ENCODE results near the gene APBB2. TPM values are rescaled to one million over a fixed set of nuclear protein-coding genes. Genes with fewer than 3 reads are reported as not detected.
A peak's percentile ranks its signal among the peaks of the same experiment; 100 is the strongest.

The APBB2 gene
- total RNA-seq, 1 experiment from 2014 or later = 49.0 TPM

DNA sequence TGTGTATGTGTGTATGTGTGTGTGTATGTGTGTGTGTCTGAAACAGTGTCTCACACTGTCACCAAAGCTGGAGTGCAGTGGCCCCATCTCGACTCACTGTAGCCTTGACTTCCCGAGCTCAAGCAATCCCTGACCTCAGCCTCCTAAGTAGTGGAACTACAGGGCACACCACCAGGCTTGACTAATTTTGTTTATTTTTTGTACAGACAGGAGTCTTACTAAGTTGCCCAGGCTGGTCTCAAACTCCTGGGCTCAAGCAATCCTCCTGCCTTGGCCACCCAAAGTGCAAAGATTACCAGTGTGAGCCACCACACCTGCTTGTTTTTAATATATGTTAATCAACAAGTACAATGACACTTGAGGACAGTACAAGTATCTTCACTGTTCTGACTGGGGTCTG lies 92.4 kb downstream of the APBB2 start (continued):
- TF ChIP-seq OVOL2 (CRISPR knock-in tag; IDR thresholded peaks at IDR 0.05; ENCODE audit: borderline replicate concordance) = no peak
- TF ChIP-seq GRHL2 (CRISPR knock-in tag; IDR thresholded peaks at IDR 0.05; ENCODE audit: insufficient replicate concordance, severe bottlenecking) = no peak
- no peak for TF ChIP-seq ATF2 (CRISPR knock-in tag; IDR thresholded peaks at IDR 0.05; ENCODE audit: borderline replicate concordance, low read depth)
- TF ChIP-seq TP53 (CRISPR knock-in tag; IDR thresholded peaks at IDR 0.05) = no peak
- TF ChIP-seq SOX15 (CRISPR knock-in tag; IDR thresholded peaks at IDR 0.05) = no peak
- no peak for TF ChIP-seq NR3C1 (CRISPR knock-in tag; conservative IDR thresholded peaks at IDR 0.05; ENCODE audit: low read depth)
- TF ChIP-seq, protein P1, sequence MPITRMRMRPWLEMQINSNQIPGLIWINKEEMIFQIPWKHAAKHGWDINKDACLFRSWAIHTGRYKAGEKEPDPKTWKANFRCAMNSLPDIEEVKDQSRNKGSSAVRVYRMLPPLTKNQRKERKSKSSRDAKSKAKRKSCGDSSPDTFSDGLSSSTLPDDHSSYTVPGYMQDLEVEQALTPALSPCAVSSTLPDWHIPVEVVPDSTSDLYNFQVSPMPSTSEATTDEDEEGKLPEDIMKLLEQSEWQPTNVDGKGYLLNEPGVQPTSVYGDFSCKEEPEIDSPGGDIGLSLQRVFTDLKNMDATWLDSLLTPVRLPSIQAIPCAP (CRISPR knock-in tag; IDR thresholded peaks at IDR 0.05) = no peak
- TF ChIP-seq TEAD4 (CRISPR knock-in tag; IDR thresholded peaks at IDR 0.05) = no peak
- TF ChIP-seq, protein P2, sequence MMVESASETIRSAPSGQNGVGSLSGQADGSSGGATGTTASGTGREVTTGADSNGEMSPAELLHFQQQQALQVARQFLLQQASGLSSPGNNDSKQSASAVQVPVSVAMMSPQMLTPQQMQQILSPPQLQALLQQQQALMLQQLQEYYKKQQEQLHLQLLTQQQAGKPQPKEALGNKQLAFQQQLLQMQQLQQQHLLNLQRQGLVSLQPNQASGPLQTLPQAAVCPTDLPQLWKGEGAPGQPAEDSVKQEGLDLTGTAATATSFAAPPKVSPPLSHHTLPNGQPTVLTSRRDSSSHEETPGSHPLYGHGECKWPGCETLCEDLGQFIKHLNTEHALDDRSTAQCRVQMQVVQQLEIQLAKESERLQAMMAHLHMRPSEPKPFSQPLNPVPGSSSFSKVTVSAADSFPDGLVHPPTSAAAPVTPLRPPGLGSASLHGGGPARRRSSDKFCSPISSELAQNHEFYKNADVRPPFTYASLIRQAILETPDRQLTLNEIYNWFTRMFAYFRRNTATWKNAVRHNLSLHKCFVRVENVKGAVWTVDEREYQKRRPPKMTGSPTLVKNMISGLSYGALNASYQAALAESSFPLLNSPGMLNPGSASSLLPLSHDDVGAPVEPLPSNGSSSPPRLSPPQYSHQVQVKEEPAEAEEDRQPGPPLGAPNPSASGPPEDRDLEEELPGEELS (CRISPR knock-in tag; IDR thresholded peaks at IDR 0.05) = no peak

GRCh38 chr4:41120297-41121217 lies 93.8 kb downstream of the APBB2 start:
- H3K4me3 Mint-ChIP-seq = no peak overlapping the region
- CTCF ChIA-PET = interaction anchor here (1.3 to 2.0 kb wide), 2 partner anchors 144 to 196 kb away, joined by 4 to 6 read pairs; no protein-coding TSS in a partner anchor

GRCh38 chr4:41119867-41120295 lies 94.5 kb downstream of the APBB2 start:
- Mint-ChIP-seq H3K27me3 (ENCODE audit: low read depth) (no peaks in the 10 kb centered on the region), H3K4me1 (peaks cover 36% of the 10 kb centered on the region), H3K4me3 (no peak overlapping the region), H3K27ac (0 out of 2 replicates have a peak overlapping the region, but pooled peaks have one; percentile 41), H3K9me3 (peaks cover 12% of the 10 kb centered on the region), H3K36me3 (peaks cover 13% of the 10 kb centered on the region)
- no peak for TF ChIP-seq ZNF396 (CRISPR knock-in tag; IDR thresholded peaks at IDR 0.05; ENCODE audit: borderline replicate concordance)
- CTCF ChIA-PET = interaction anchor here (0.7 to 1.3 kb wide), 3 partner anchors 43 to 195 kb away, joined by 3 to 6 read pairs (median 6); no protein-coding TSS in a partner anchor
- POLR2A ChIA-PET = no interaction called here
- no peak for DNase-seq (ENCODE audit: low spot score)
- ATAC-seq = no peak

More at GRCh38 chr4:41120297-41121217, 93.8 kb downstream of the APBB2 start:
- Mint-ChIP-seq H3K27ac (0 out of 2 replicates have a peak overlapping the region, but pooled peaks have one; percentile 41), H3K36me3 (peaks cover 8% of the 10 kb centered on the region), H3K4me1 (peaks cover 43% of the 10 kb centered on the region), H3K27me3 (ENCODE audit: low read depth) (no peaks in the 10 kb centered on the region), H3K9me3 (peaks cover 5% of the 10 kb centered on the region)
- no peak for DNase-seq (ENCODE audit: low spot score)
- no peak for TF ChIP-seq NFYB (CRISPR knock-in tag; conservative IDR thresholded peaks at IDR 0.05; ENCODE audit: low read depth)
- TF ChIP-seq, protein P3, sequence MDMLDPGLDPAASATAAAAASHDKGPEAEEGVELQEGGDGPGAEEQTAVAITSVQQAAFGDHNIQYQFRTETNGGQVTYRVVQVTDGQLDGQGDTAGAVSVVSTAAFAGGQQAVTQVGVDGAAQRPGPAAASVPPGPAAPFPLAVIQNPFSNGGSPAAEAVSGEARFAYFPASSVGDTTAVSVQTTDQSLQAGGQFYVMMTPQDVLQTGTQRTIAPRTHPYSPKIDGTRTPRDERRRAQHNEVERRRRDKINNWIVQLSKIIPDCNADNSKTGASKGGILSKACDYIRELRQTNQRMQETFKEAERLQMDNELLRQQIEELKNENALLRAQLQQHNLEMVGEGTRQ (CRISPR knock-in tag; IDR thresholded peaks at IDR 0.05) = peak; percentile 45; the same call in 1 of the 2 replicates
- ATAC-seq = no peak
- POLR2A ChIA-PET = no interaction called here

DNA sequence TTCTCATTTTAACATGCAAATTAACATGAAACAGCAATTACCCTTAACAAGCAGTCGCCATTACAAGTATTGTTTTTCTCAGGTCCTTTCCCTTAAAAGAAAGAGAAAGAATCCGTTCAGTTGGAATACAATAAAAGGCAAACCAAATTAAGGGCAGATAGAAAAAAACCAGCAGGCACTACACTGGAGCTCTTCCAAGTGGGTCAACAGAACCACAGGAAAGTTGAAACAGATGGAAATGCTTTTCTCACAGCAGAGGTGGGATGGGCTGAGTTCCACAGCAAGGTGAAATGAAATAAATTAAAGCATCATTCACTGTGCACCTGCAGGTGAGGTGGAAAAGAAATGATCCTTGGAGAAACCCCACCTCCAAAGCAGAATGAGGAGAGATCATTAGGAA lies 102.6 kb downstream of the APBB2 start:
- H3K9me3 Mint-ChIP-seq = peaks cover 30% of the 10 kb centered on the region
- ATAC-seq = no peak
- TF ChIP-seq FOXP1 (CRISPR knock-in tag; IDR thresholded peaks at IDR 0.05; ENCODE audit: borderline replicate concordance) = no peak
- no peak for TF ChIP-seq FOXK1 (CRISPR knock-in tag; IDR thresholded peaks at IDR 0.05)
- TF ChIP-seq CDX4 (CRISPR knock-in tag; IDR thresholded peaks at IDR 0.05; ENCODE audit: borderline replicate concordance) = no peak
- TF ChIP-seq MYBL2 (CRISPR knock-in tag; IDR thresholded peaks at IDR 0.05) = no peak
- TF ChIP-seq ATF6 (CRISPR knock-in tag; IDR thresholded peaks at IDR 0.05) = no peak
- no peak for TF ChIP-seq SMAD4 (CRISPR knock-in tag; IDR thresholded peaks at IDR 0.05)
- no peak for TF ChIP-seq CTCF (IDR thresholded peaks at IDR 0.05)

More for the DNA sequence above, 102.6 kb downstream of the APBB2 start:
- POLR2A ChIA-PET = no interaction called here
- CTCF ChIA-PET = no interaction called here
- no peak overlapping the region for H3K4me3 Mint-ChIP-seq
- no peaks in the 10 kb centered on the region for H3K4me1 Mint-ChIP-seq
- DNase-seq (ENCODE audit: low spot score) = no peak
- no peak overlapping the region for H3K27ac Mint-ChIP-seq
- H3K27me3 Mint-ChIP-seq (ENCODE audit: low read depth) = no peaks in the 10 kb centered on the region
- H3K36me3 Mint-ChIP-seq = peaks cover 22% of the 10 kb centered on the region
